ENCODE results near the gene ZSCAN12.

GRCh38 chr6:28425944-28426541 lies 26.5 kb upstream of the ZSCAN12 start:
- TF ChIP-seq SIN3A (IDR thresholded peaks at IDR 0.05; ENCODE audit: borderline replicate concordance, insufficient read depth, low read length) (no peak), POLR2AphosphoS5 (IDR thresholded peaks at IDR 0.05; ENCODE audit: low read depth, low read length) (no peak)

All from PFSK-1 (cell line).